UCSD-AML1 (cell line): Measurements from ENCODE around the gene PCDHA2.
"Not testable (repeated sequence)": the region's sequence is repeated elsewhere in the genome, so short reads cannot be mapped to it uniquely, and the experiment has no call there.

Experiments
- DNase-seq: peaks from one replicate; lab custom pipeline; 2025; ENCODE audit not compliant: unreplicated experiment; lab: John Stamatoyannopoulos, UW

Gene PCDHA2

GRCh38 chr5:140794595-140795258 lies at the start of gene PCDHA2:
PCDHA2 (plus strand) TSS chr5:140794852.
- no peak for DNase-seq

GRCh38 chr5:140753561-140753960 lies 41.1 kb upstream of the PCDHA2 start:
- DNase-seq = no peak

GRCh38 chr5:140764177-140764973 lies 30.3 kb upstream of the PCDHA2 start:
- no peak for DNase-seq

- DNase-seq = no peak
Measured at GRCh38 chr5:140767444-140767843, 27.2 kb upstream of the PCDHA2 start.

GRCh38 chr5:140780512-140780911 lies 14.1 kb upstream of the PCDHA2 start:
- DNase-seq = no peak

GRCh38 chr5:140785905-140786686 lies 8.6 kb upstream of the PCDHA2 start, which contains the start of gene PCDHA1:
PCDHA1 (plus strand) TSS chr5:140786140.
- DNase-seq = no peak

GRCh38 chr5:140787422-140787821 lies 7.2 kb upstream of the PCDHA2 start:
- DNase-seq = not testable (repeated sequence)

GRCh38 chr5:140787849-140788504 lies 6.7 kb upstream of the PCDHA2 start:
- not testable (repeated sequence) for DNase-seq

- no peak for DNase-seq
Measured at GRCh38 chr5:140791089-140791488, 3.6 kb upstream of the PCDHA2 start.

GRCh38 chr5:140795259-140795641 lies 598 bp downstream of the PCDHA2 start:
- no peak for DNase-seq

GRCh38 chr5:140796072-140796717 lies 1.5 kb downstream of the PCDHA2 start:
- DNase-seq = not testable (repeated sequence)

GRCh38 chr5:140796718-140797095 lies 2.1 kb downstream of the PCDHA2 start:
- DNase-seq = no peak

- no peak for DNase-seq
Measured at GRCh38 chr5:140800816-140801493, 6.3 kb downstream of the PCDHA2 start, which contains the start of gene PCDHA3. PCDHA3 (plus strand) TSS chr5:140801057.

GRCh38 chr5:140801494-140801841 lies 6.8 kb downstream of the PCDHA2 start:
- no peak for DNase-seq

- DNase-seq = not testable (repeated sequence)
Measured at GRCh38 chr5:140802381-140802780, 7.7 kb downstream of the PCDHA2 start.

- no peak for DNase-seq
Measured at GRCh38 chr5:140802781-140803271, 8.2 kb downstream of the PCDHA2 start.

GRCh38 chr5:140806834-140807775 lies 12.5 kb downstream of the PCDHA2 start, which contains the start of gene PCDHA4:
PCDHA4 (plus strand) TSS chr5:140807068.
- no peak for DNase-seq

GRCh38 chr5:140808241-140808888 lies 13.7 kb downstream of the PCDHA2 start:
- DNase-seq = not testable (repeated sequence)
